OCI-LY7 (cell line): ENCODE data around the gene CIDEA. TPM values are rescaled to one million over a fixed set of nuclear protein-coding genes. Genes with fewer than 3 reads are reported as not detected.

Experiments
- BruUV-seq: library from RNA; stranded (reverse); fragments of 400-500 nt; replicated peaks from 2 replicates; lab custom pipeline; 2021; lab: Mats Ljungman, UMichigan
- CTCF ChIA-PET: fragments of 300-600 bp; sonication (Branson Sonifier 250); formaldehyde crosslinking; loops from one replicate; lab custom pipeline; 2022; ENCODE audit warnings: antibody characterized with exemption; ENCODE audit not compliant: unreplicated experiment; lab: Charles Lee
- POLR2A ChIA-PET: fragments of 300-600 bp; sonication (Branson Sonifier 250); formaldehyde crosslinking; loops from one replicate; lab custom pipeline; 2022; ENCODE audit warnings: antibody characterized with exemption; lab: Charles Lee
- DNase-seq: peaks from one replicate; pipeline ENCODE4 v3.0.0-alpha.2; 2015; ENCODE audit warnings: low spot score
- H2AFZ ChIP-seq: fragments of 200-600 bp; sonication (generic), shearing (Covaris generic); 2 replicates; pipeline ENCODE4 v1.6.1; 2014; ENCODE audit warnings: mild to moderate bottlenecking, antibody characterized with exemption, low read length, moderate library complexity
- H3K27ac ChIP-seq: fragments of 200-600 bp; sonication (generic); 2 replicates; pipeline ENCODE4 v1.5.1; 2014; ENCODE audit warnings: mixed run types, low read depth, mild to moderate bottlenecking, moderate library complexity, low read length, inconsistent platforms; ENCODE audit not compliant: poor library complexity, severe bottlenecking
- H3K36me3 ChIP-seq: fragments of 200-600 bp; sonication (generic); 2 replicates; pipeline ENCODE4 v1.6.1; 2014; ENCODE audit warnings: mild to moderate bottlenecking, antibody characterized with exemption, low read length, moderate library complexity, mixed read lengths; ENCODE audit not compliant: insufficient read depth
- H3K4me1 ChIP-seq: fragments of 200-600 bp; sonication (generic); 2 replicates; pipeline ENCODE4 v1.5.1; 2014; ENCODE audit warnings: mild to moderate bottlenecking, low read length; ENCODE audit not compliant: insufficient read depth, poor library complexity, severe bottlenecking
- H3K4me2 ChIP-seq: fragments of 200-600 bp; sonication (generic); 2 replicates; pipeline ENCODE4 v1.6.1; 2014; ENCODE audit warnings: mild to moderate bottlenecking, low read length
- H3K4me3 ChIP-seq: fragments of 200-600 bp; sonication (generic); 2 replicates; pipeline ENCODE4 v1.5.1; 2014; ENCODE audit warnings: mild to moderate bottlenecking, low read depth, low read length; ENCODE audit not compliant: poor library complexity, severe bottlenecking
- H3K79me2 ChIP-seq: fragments of 200-600 bp; sonication (generic); 2 replicates; pipeline ENCODE4 v1.6.1; 2016; ENCODE audit warnings: low read depth, mild to moderate bottlenecking, low read length, moderate library complexity, mixed read lengths; ENCODE audit not compliant: insufficient read depth
- H3K9me2 ChIP-seq: fragments of 200-600 bp; sonication (generic); 2 replicates; pipeline ENCODE4 v1.6.1; 2016; ENCODE audit warnings: mild to moderate bottlenecking, low read length, mixed read lengths; ENCODE audit not compliant: insufficient read depth
- H3K9me3 ChIP-seq: fragments of 200-600 bp; sonication (generic); 2 replicates; pipeline ENCODE4 v1.6.1; 2014; ENCODE audit warnings: mild to moderate bottlenecking, mixed run types, low read length, mixed read lengths
- H4K20me1 ChIP-seq: fragments of 200-600 bp; sonication (generic); 2 replicates; pipeline ENCODE4 v1.6.1; 2014; ENCODE audit warnings: mild to moderate bottlenecking, antibody characterized with exemption, low read length, moderate library complexity, mixed read lengths; ENCODE audit not compliant: insufficient read depth
- CTCF ChIP-seq: fragments of 200-600 bp; sonication (generic); conservative IDR thresholded peaks from 2 replicates; pipeline ENCODE4 v1.5.1; 2014; ENCODE audit warnings: mild to moderate bottlenecking, antibody characterized with exemption, low read length, moderate library complexity, mixed read lengths
- EZH2phosphoT487 ChIP-seq: fragments of 200-600 bp; sonication (generic); IDR thresholded peaks from 2 replicates; pipeline ENCODE4 v1.6.1; 2018; ENCODE audit warnings: low read depth, borderline replicate concordance, mild to moderate bottlenecking, mixed run types, antibody characterized with exemption, low read length, moderate library complexity, mixed read lengths
- intact Hi-C: fragments of 100-400 bp; cut with micrococcal nuclease; formaldehyde crosslinking; loops from one replicate; pipeline ENCODE4 v1.10.0; 2022; ENCODE audit not compliant: unreplicated experiment
- total RNA-seq, 2 experiments: library from RNA; depleted of rRNA in 1 of 2; stranded (reverse); fragments of >200 nt in 1 of 2; shearing (Covaris generic) in 1 of 2; gene quantifications; 2 replicates each; pipeline ENCODE4 v1.2.3, GENCODE V29; 2014 to 2022

Gene CIDEA
- total RNA-seq, 2 experiments from 2014 or later = not detected

GRCh38 chr18:12258719-12259705 is 4.9 kb downstream of the CIDEA start:
- DNase-seq = no peak
- Histone ChIP-seq H3K9me3 (no peaks in the 10 kb centered on the region), H3K27ac (no peak overlapping the region), H2AFZ (no peak overlapping the region), H3K4me3 (no peak overlapping the region), H3K9me2 (no peaks in the 10 kb centered on the region), H3K4me1 (no peaks in the 10 kb centered on the region), H4K20me1 (no peaks in the 10 kb centered on the region), H3K4me2 (no peak overlapping the region), H3K36me3 (no peaks in the 10 kb centered on the region), H3K79me2 (no peaks in the 10 kb centered on the region)
- TF ChIP-seq EZH2phosphoT487 (no peak), CTCF (no peak)
- ChIA-PET CTCF (no interaction called here), POLR2A (interaction anchor here (0.6 to 0.8 kb wide), 2 partner anchors 166 to 784 kb away, joined by 3 to 4 read pairs; no protein-coding TSS in a partner anchor)
- intact Hi-C loops = no loop called here
- no TSS peak for BruUV-seq

- no peaks in the 10 kb centered on the region for H4K20me1 ChIP-seq
- intact Hi-C loops = no loop called here
- no peaks in the 10 kb centered on the region for H3K9me3 ChIP-seq
- no peak for TF ChIP-seq CTCF
- TF ChIP-seq EZH2phosphoT487 = no peak
- no TSS peak for BruUV-seq
- H3K27ac ChIP-seq = no peak overlapping the region
- no peaks in the 10 kb centered on the region for H3K79me2 ChIP-seq
- ChIA-PET POLR2A (no interaction called here), CTCF (no interaction called here)
- no peak overlapping the region for H3K4me3 ChIP-seq
- H3K9me2 ChIP-seq = no peaks in the 10 kb centered on the region
- H3K36me3 ChIP-seq = no peaks in the 10 kb centered on the region
- H3K4me1 ChIP-seq = no peaks in the 10 kb centered on the region
- H2AFZ ChIP-seq = no peak overlapping the region
- DNase-seq = no peak
- H3K4me2 ChIP-seq = no peak overlapping the region
Observed at GRCh38 chr18:12262748-12263147, 8.6 kb downstream of the CIDEA start.

- DNase-seq = no peak
- Histone ChIP-seq H3K9me2 (no peaks in the 10 kb centered on the region), H4K20me1 (no peaks in the 10 kb centered on the region), H3K4me1 (no peaks in the 10 kb centered on the region), H3K27ac (no peak overlapping the region), H2AFZ (no peak overlapping the region), H3K36me3 (no peaks in the 10 kb centered on the region), H3K4me2 (no peak overlapping the region), H3K4me3 (no peak overlapping the region), H3K79me2 (no peaks in the 10 kb centered on the region), H3K9me3 (no peaks in the 10 kb centered on the region)
- intact Hi-C loops = no loop called here
- POLR2A ChIA-PET = interaction anchor here (1.2 to 2.0 kb wide), 2 partner anchors 11 to 265 kb away, joined by 3 to 4 read pairs; no protein-coding TSS in a partner anchor
- TF ChIP-seq EZH2phosphoT487 = no peak
- TF ChIP-seq CTCF = no peak
- CTCF ChIA-PET = no interaction called here
- BruUV-seq = no TSS peak
Observed at GRCh38 chr18:12264864-12265263, 10.7 kb downstream of the CIDEA start.
